T-helper 1 cell treated with Interleukin-12 subunit alpha and Interleukin-12 subunit beta and Interleukin-4 antibody, amounts not matched to agents 30 μg/mL and 1 μg/mL, for 36 hours (primary cell): Measurements from ENCODE around the gene PCK2.
A peak's percentile ranks its signal among the peaks of the same experiment; 100 is the strongest.

Experiments
- H3K27ac Mint-ChIP-seq: one replicate; pipeline ENCODE4 v1.8.0; 2021; ENCODE audit warnings: mild to moderate bottlenecking, mixed read lengths
- H3K27me3 Mint-ChIP-seq: one replicate; pipeline ENCODE4 v1.8.0; 2021; ENCODE audit warnings: low read depth, mixed read lengths
- H3K36me3 Mint-ChIP-seq: one replicate; pipeline ENCODE4 v1.8.0; 2021; ENCODE audit warnings: low read depth, mixed read lengths
- H3K4me1 Mint-ChIP-seq: one replicate; pipeline ENCODE4 v1.8.0; 2021; ENCODE audit warnings: low read depth, mixed read lengths
- H3K4me3 Mint-ChIP-seq: one replicate; pipeline ENCODE4 v1.8.0; 2021; ENCODE audit warnings: mild to moderate bottlenecking, moderate library complexity, mixed read lengths
- H3K9me3 Mint-ChIP-seq: one replicate; pipeline ENCODE4 v1.8.0; 2021; ENCODE audit warnings: mixed read lengths

Gene PCK2

DNA sequence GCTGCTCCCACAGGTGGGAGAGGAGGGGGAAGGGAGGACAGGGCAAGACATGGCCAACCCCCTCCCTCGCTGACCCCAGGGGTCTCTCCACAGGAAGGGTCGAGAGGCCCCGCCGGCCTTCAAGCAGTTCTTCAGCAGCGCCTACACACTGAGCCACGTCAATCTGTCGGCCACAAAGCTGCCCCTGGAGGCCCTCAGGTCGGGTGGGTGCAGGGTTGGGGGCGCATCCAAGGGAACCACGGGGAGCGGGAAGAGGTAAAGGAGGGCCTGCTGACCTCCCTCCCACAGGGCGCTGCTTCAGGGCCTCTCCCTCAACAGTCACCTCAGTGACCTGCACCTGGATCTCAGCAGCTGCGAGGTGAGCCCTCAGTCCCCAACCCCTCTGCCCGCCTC is 36.2 kb upstream of the PCK2 start:
- H3K27ac Mint-ChIP-seq, result no peak overlapping the region
- H3K36me3 Mint-ChIP-seq, result no peaks in the 10 kb centered on the region
- peaks cover 9% of the 10 kb centered on the region for H3K27me3 Mint-ChIP-seq

DNA sequence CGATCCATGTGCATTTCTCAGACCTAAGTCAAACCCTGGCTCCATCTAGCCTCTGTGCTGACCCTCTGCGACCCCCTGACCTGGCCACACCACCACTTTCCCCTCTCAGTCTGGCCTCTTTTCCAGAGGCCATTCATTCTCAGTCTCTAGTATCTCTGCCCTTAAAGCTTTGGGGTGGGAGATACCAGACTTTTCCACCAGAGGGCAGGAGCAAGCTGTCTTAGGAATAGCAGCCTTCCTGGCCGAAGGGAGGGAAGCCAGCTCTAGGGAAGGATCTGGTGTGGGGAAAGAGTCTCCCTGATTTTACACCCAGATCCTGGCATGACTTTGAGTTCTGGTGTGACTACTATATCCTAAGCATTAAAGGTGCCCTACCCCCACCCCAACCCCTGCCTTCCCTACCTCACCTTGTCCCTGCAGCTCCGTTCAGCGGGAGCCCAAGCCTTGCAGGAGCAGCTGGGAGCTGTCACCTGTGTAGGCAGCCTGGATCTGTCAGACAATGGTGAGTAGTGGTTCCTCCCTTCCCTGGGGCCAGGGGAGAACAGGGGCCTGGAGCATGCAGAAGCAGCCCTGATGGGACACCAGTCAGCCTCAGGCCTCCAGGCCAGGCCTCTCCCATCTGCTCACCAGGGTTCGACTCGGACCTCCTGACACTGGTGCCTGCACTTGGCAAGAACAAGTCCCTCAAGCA is 35.7 kb upstream of the PCK2 start:
- H3K27me3 Mint-ChIP-seq, result peaks cover 6% of the 10 kb centered on the region
- no peaks in the 10 kb centered on the region for H3K36me3 Mint-ChIP-seq
- no peaks in the 10 kb centered on the region for H3K9me3 Mint-ChIP-seq
- no peak overlapping the region for H3K4me3 Mint-ChIP-seq
- peaks cover 4% of the 10 kb centered on the region for H3K4me1 Mint-ChIP-seq
- H3K27ac Mint-ChIP-seq, result peak overlapping the region; percentile 54

More for the DNA sequence above, 36.2 kb upstream of the PCK2 start:
- H3K9me3 Mint-ChIP-seq, result no peaks in the 10 kb centered on the region
- no peak overlapping the region for H3K4me3 Mint-ChIP-seq
- peaks cover 9% of the 10 kb centered on the region for H3K4me1 Mint-ChIP-seq

DNA sequence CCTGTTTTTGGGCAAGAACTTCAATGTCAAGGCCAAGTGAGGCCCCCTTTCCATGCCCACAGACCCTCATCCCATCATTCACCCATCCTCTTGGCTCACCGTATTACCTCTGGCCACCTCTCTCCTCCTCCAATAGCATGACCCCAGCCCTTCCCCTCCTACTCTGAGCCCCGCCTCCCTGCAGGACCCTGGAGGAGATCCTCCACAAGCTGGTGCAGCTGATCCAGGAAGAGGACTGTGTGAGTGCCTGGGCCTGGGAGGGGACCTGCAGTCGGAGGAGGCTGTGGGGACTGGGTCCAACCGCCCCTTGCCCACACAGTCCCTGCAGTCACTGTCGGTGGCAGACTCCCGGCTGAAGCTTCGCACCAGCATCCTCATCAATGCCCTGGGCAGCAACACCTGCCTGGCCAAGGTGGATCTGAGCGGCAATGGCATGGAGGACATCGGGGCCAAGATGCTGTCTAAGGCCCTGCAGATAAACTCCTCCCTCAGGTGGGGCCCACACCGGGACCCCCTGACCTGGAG is 35.1 kb upstream of the PCK2 start:
- Mint-ChIP-seq H3K9me3 (no peaks in the 10 kb centered on the region), H3K4me3 (no peak overlapping the region), H3K4me1 (peaks cover 2% of the 10 kb centered on the region)

DNA sequence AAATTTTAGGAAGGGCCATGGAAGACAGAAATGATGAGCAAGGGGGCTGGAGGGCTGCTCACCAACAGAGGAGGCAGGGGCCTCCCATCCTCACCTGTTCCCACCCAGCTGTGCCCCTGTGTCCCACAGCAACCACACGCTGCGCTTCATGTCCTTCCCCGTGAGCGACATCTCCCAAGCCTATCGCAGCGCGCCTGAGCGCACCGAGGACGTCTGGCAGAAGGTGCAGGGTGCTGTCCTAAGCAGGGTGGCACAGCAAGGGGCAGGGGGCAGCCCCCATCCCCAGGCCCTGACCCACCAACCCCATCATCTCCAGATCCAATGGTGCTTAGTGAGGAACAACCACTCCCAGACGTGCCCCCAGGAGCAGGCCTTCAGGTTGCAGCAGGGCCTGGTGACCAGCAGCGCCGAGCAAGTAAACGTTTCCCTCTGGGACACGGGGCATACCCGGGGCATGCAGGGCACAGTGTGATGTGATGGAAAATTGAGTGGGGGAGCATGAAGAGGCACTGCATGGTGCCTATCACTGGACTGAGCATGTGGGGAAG is 34.2 kb upstream of the PCK2 start:
- Mint-ChIP-seq H3K36me3 (no peaks in the 10 kb centered on the region), H3K4me3 (no peak overlapping the region), H3K9me3 (no peaks in the 10 kb centered on the region), H3K27ac (no peak overlapping the region), H3K4me1 (peaks cover 2% of the 10 kb centered on the region), H3K27me3 (peaks cover 1% of the 10 kb centered on the region)

More for the DNA sequence above, 35.1 kb upstream of the PCK2 start:
- peaks cover 6% of the 10 kb centered on the region for H3K27me3 Mint-ChIP-seq
- H3K36me3 Mint-ChIP-seq, result no peaks in the 10 kb centered on the region
- no peak overlapping the region for H3K27ac Mint-ChIP-seq

DNA sequence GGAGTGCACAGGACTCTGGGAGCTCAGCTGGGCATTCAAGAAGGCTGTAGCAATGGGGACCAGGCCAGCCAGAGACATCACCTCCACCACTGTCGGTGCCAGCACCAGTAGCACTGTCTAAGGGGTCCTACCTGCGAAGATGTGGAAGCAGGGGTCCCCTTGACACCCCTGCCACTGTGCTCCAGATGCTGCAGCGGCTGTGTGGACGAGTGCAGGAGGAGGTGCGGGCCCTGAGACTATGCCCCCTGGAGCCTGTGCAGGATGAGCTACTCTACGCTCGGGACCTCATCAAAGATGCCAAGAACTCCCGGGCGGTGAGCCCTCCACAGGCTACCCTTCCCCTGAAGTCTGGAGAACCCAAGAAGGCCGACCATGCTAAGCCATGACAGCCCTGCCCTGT is 33.7 kb upstream of the PCK2 start:
- Mint-ChIP-seq H3K4me3 (no peak overlapping the region), H3K36me3 (no peaks in the 10 kb centered on the region), H3K27ac (no peak overlapping the region), H3K4me1 (peaks cover 2% of the 10 kb centered on the region), H3K27me3 (no peaks in the 10 kb centered on the region), H3K9me3 (no peaks in the 10 kb centered on the region)

DNA sequence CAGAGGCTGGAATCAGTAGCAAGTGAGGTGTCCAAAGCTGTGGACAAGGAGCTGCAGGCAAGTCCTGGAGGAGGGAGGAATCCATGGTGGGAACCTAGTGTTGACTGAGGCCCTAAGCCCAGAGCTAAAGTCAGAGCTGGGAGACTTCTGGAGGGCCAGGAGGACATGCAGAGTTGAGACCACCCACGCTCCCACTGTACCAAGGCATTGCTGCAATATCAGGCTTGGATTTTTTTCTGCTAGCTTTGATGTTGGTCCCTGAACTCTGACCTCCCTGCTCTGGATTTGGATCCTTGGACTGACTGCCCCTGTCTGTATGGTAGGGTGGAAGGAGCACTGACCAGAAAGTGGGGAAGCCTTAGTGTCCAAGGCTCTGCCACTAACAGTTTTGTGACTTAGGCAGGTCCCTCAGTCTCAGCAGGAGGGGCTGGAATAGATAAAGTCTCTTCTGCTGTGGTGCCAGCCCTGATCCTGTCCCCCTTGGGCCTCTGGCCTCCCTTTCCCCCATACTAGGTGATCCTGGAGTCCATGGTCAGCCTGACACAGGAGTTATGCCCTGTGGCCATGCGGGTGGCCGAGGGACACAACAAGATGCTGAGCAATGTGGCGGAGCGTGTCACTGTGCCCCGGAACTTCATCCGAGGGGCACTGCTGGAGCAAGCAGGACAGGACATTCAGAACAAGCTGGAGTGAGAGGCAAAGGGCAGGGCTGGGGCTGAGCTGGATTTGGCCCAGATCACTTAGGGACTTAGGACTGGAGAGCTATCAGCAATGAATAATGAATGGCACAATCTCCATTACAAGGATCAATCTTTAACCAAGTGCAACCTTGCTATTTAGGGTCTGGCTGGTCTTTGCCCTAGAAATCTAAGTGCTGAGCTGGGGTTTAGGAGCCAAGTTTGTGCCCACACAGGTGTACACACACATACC is 32.9 kb upstream of the PCK2 start:
- Mint-ChIP-seq H3K4me3 (no peak overlapping the region), H3K36me3 (no peaks in the 10 kb centered on the region), H3K27me3 (no peaks in the 10 kb centered on the region), H3K27ac (no peak overlapping the region), H3K9me3 (no peaks in the 10 kb centered on the region), H3K4me1 (peaks cover 2% of the 10 kb centered on the region)

DNA sequence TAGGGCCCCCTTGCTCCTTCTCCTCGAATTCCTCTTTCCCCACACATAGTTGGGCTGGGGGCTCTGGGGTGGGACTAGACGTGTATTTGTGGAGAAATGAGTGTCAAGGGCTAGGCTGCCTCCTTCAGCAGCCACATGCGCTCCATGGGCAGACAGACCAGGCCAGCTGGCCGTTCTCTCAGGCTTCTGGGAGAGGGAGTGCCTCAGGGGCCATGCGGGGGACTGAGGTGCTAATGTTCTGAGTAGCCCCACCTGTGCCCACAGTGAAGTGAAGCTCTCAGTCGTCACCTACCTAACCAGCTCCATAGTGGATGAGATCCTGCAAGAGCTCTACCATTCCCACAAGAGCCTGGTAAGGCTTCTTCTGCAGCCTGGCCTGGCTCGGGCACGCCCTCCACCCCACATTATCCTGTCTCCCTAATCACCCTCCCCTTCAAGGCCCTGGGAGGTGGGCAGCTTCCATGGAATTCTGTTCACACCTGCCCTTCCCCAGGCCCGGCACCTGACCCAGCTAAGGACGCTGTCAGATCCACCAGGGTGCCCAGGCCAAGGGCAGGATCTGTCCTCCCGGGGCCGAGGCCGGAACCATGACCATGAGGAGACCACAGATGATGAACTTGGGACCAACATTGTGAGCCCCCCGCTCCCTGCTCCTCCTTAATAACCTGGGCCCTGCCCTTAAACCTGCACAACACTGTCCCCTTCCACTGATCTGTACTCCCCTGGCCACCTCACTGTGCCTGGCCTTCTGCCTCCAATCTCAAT is 31.7 kb upstream of the PCK2 start:
- Mint-ChIP-seq H3K9me3 (no peaks in the 10 kb centered on the region), H3K27ac (no peak overlapping the region), H3K27me3 (no peaks in the 10 kb centered on the region), H3K36me3 (no peaks in the 10 kb centered on the region), H3K4me1 (peaks cover 2% of the 10 kb centered on the region), H3K4me3 (no peak overlapping the region)

DNA sequence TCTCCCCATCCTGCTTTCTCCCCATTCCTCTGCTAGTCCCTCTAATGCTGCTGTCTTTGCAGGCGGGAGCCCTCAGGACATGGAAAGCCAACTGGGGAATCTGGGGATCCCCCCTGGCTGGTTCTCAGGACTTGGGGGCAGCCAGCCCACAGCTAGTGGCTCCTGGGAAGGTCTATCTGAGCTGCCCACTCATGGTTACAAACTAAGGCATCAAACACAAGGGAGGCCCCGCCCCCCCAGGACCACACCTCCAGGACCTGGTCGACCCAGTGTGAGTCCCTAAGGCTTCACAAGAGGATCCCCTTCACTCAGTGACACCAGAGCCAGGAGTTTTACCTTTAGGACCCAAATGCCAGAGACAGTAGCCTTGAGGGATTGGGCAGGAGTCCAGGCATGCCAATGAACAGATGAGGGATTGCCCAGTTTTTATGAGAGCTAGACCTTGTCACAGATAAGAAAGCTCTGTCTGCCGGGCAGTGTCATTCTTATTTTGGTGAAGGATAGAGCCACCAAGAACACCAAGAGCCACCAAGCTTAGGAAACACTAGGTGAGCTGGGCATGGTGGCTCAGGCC is 30.8 kb upstream of the PCK2 start:
- Mint-ChIP-seq H3K27ac (no peak overlapping the region), H3K4me3 (no peak overlapping the region), H3K4me1 (no peaks in the 10 kb centered on the region), H3K36me3 (no peaks in the 10 kb centered on the region), H3K27me3 (peaks cover 3% of the 10 kb centered on the region), H3K9me3 (no peaks in the 10 kb centered on the region)

DNA sequence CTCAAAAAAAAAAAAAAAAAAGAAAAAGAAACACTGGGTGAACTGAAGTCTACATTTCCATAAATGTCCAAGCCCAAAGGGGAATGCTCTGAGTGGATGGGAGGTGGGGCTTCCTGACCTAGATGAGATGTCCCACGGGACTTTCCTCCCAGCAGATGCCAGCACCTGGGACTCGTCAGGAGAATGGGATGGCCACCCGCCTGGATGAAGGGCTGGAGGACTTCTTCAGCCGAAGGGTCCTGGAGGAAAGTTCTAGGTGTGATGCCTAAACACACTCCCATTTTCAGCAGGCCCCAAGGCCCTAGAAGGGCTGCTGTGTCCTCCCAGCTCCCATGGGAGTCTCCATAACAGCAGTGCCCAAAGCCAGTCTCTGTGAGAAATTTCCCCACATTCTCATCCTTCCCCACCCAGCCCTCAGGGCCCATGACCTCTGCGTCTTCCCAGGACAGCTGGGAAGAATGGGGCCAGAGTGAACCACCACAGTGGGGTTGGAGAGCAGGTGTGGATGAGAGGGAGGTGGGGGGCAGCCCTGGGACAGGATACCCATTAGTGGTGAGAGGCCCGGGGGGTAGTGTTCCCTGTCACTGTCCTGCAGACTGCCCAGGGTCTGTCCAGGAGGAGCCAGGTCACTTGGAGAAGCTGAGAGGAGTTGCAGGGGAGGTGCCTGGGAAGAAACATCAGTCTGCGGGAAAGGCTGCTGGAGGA is 29.9 kb upstream of the PCK2 start:
- Mint-ChIP-seq H3K4me1 (no peaks in the 10 kb centered on the region), H3K27me3 (peaks cover 3% of the 10 kb centered on the region), H3K9me3 (no peaks in the 10 kb centered on the region), H3K36me3 (no peaks in the 10 kb centered on the region), H3K27ac (no peak overlapping the region), H3K4me3 (no peak overlapping the region)

DNA sequence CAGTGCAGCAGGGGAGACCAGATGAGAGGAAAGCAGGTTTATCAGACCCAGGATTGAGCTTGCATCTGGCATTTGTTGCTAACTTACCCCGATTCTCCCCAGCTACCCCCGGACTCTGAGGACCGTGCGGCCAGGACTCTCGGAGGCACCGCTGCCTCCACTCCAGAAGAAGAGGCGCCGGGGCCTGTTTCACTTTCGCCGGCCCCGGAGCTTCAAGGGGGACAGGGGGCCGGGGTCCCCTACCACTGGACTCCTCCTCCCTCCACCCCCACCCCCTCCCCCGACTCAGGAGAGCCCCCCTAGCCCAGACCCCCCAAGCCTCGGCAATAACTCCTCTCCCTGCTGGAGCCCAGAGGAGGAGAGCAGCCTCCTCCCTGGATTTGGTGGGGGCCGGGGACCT is 29.3 kb upstream of the PCK2 start:
- Mint-ChIP-seq H3K4me3 (no peak overlapping the region), H3K4me1 (no peaks in the 10 kb centered on the region), H3K36me3 (no peaks in the 10 kb centered on the region), H3K9me3 (no peaks in the 10 kb centered on the region), H3K27ac (no peak overlapping the region), H3K27me3 (peaks cover 3% of the 10 kb centered on the region)

DNA sequence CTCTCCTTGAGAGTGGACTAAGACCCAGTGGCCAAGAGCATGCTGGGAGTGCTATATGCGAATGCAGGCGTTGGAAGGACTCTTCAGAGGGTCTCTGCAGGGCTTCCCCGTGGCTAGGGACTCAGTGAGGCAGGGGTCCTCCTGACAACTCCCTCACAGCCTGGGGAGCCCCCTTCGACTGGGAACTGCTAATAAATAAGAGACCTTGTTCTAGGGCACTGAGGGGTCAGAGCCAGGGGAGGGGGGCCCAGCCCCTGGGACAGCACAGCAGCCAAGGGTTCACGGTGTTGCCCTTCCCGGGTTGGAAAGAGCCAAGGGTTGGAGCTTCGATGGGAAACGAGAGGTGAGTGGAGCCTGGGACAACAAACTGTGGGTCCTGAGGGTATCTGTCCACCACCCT is 28.7 kb upstream of the PCK2 start:
- H3K27me3 Mint-ChIP-seq, result peaks cover 3% of the 10 kb centered on the region
- H3K4me3 Mint-ChIP-seq, result no peak overlapping the region
- no peaks in the 10 kb centered on the region for H3K36me3 Mint-ChIP-seq
- H3K4me1 Mint-ChIP-seq, result no peaks in the 10 kb centered on the region
- H3K9me3 Mint-ChIP-seq, result no peaks in the 10 kb centered on the region
- H3K27ac Mint-ChIP-seq, result no peak overlapping the region

DNA sequence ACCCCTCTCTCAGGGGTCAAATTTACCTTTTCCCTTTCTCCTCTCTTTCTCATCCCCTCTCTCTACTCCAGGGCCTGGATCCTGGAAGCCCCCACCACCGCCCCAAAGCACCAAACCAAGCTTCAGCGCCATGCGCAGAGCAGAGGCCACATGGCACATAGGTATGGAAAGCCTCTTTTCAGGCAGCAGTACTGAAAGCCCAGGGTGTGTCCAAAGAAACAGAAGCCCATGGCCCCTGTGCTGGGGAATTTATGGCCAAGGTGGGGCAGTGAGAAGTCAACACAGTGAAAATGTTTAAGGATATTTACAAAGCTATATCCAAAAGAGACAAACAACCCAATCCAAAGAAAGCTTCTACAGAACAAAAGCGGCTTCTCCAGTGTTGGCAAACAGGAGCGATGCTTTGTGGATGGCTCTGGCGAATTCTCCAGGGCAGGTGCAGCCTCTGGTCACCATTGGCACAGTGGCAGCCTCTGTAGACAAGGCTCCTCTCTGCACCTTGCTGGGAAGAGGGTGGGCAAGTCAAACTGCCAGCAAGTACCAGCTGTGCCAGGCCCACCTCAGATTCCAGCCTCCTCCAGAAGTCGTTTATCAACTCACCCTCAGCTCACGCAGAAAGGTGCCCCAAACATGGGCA is 27.5 kb upstream of the PCK2 start:
- H3K9me3 Mint-ChIP-seq, result no peaks in the 10 kb centered on the region
- no peak overlapping the region for H3K27ac Mint-ChIP-seq
- H3K4me3 Mint-ChIP-seq, result no peak overlapping the region
- no peaks in the 10 kb centered on the region for H3K4me1 Mint-ChIP-seq
- no peaks in the 10 kb centered on the region for H3K36me3 Mint-ChIP-seq
- peaks cover 3% of the 10 kb centered on the region for H3K27me3 Mint-ChIP-seq
